ENCODE data around the gene CCND1. TPM values are rescaled to one million over a fixed set of nuclear protein-coding genes. Genes with fewer than 3 reads are reported as not detected.

Gene CCND1
- total RNA-seq, 2 experiments from 2014 or later: 0.44 TPM; not detected in 1

DNA sequence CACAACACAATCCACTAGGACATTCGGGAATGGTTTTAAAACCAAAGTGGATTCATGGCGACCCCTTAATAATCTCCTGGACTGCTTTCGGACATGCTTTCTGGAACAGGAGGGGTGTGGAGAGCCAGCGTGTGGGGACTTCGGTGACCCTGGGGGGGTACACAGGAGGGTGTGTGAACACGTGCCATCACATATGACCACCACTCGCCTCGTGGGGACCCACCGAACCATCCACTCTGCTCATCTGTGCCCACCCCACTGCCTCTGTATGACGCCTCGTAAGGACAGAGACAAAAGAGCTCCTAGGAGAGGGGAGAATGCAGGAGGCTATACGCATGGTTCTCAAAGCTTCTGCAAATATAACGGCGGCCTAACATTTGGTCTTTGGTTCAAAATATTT lies 25.3 kb downstream of the CCND1 start:
- Histone ChIP-seq H3K9me3 (ENCODE audit: low read length) (no peaks in the 10 kb centered on the region), H3K36me3 (ENCODE audit: insufficient read depth, low read length) (peaks cover 34% of the 10 kb centered on the region), H4K20me1 (ENCODE audit: insufficient read depth, low read length) (no peaks in the 10 kb centered on the region), H3K9me2 (ENCODE audit: insufficient read depth, low read length) (no peaks in the 10 kb centered on the region), H2AFZ (ENCODE audit: low read length) (no peak overlapping the region), H3K4me3 (ENCODE audit: low read depth, low read length, poor library complexity, severe bottlenecking) (no peak overlapping the region), H3K79me2 (ENCODE audit: insufficient read depth, low read depth, low read length) (no peaks in the 10 kb centered on the region), H3K4me2 (ENCODE audit: low read length) (no peak overlapping the region), H3K27ac (ENCODE audit: low read depth, low read length, poor library complexity, severe bottlenecking) (no peak overlapping the region), H3K4me1 (ENCODE audit: insufficient read depth, low read length, poor library complexity, severe bottlenecking) (peaks cover 4% of the 10 kb centered on the region)
- ChIA-PET POLR2A (interaction anchor here (0.6 kb wide), 1 partner anchor 864 kb away, joined by 4 read pairs; no protein-coding TSS in a partner anchor), CTCF (ENCODE audit: unreplicated experiment) (no interaction called here)
- no TSS peak for BruUV-seq (replicated peaks)
- TF ChIP-seq, protein P1, sequence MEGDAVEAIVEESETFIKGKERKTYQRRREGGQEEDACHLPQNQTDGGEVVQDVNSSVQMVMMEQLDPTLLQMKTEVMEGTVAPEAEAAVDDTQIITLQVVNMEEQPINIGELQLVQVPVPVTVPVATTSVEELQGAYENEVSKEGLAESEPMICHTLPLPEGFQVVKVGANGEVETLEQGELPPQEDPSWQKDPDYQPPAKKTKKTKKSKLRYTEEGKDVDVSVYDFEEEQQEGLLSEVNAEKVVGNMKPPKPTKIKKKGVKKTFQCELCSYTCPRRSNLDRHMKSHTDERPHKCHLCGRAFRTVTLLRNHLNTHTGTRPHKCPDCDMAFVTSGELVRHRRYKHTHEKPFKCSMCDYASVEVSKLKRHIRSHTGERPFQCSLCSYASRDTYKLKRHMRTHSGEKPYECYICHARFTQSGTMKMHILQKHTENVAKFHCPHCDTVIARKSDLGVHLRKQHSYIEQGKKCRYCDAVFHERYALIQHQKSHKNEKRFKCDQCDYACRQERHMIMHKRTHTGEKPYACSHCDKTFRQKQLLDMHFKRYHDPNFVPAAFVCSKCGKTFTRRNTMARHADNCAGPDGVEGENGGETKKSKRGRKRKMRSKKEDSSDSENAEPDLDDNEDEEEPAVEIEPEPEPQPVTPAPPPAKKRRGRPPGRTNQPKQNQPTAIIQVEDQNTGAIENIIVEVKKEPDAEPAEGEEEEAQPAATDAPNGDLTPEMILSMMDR (conservative IDR thresholded peaks at IDR 0.05; ENCODE audit: low read length): no peak
- no peak for TF ChIP-seq EZH2phosphoT487 (IDR thresholded peaks at IDR 0.05; ENCODE audit: borderline replicate concordance, low read depth, low read length)
- intact Hi-C loops (cut with micrococcal nuclease; ENCODE audit: unreplicated experiment): no loop called here
- no peak for DNase-seq (ENCODE audit: low spot score)

DNA sequence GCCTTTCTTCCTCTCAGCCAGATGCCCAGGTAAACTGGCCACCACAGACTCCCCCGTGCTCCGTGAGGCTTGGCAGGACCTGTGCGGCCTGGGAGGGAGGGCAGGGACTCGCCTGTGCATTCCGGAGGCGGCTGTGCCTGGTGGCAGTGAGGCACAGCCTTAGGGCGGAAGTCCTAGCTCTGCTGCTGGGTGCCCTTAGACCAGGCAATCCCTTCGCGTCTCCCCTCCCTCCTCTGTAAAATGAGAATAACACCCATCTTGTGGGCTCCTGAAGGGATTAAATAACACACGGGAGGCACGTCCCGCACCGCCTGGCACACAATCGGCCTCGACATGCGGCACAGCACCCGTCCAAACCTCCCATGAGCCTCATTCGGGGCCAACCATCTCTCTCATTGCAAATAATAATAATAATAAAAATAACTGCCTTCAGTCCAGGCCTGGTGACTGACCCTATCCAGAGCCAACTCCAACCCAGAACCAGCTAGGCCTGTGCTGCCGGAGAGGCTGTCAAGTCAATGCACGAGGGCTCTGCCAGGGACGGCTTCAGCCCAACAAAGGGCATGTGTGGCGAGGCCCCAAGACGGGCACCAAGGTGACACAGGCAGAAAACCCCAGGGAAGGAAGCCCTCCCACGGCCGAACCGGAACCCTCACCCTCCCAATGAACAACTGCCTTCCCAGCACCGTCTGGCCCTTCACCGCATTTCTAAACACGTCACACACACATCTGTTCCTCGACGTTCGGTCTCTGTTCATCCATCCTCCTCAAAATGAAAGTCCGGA lies 26.0 kb downstream of the CCND1 start:
- intact Hi-C loops (cut with micrococcal nuclease; ENCODE audit: unreplicated experiment): no loop called here
- TF ChIP-seq, protein P1 (conservative IDR thresholded peaks at IDR 0.05; ENCODE audit: low read length): no peak
- TF ChIP-seq EZH2phosphoT487 (IDR thresholded peaks at IDR 0.05; ENCODE audit: borderline replicate concordance, low read depth, low read length): no peak
- no peaks in the 10 kb centered on the region for H3K79me2 ChIP-seq (ENCODE audit: insufficient read depth, low read depth, low read length)
- no peak overlapping the region for H3K4me3 ChIP-seq (ENCODE audit: low read depth, low read length, poor library complexity, severe bottlenecking)
- no peaks in the 10 kb centered on the region for H3K9me2 ChIP-seq (ENCODE audit: insufficient read depth, low read length)
- no peaks in the 10 kb centered on the region for H4K20me1 ChIP-seq (ENCODE audit: insufficient read depth, low read length)
- no peaks in the 10 kb centered on the region for H3K9me3 ChIP-seq (ENCODE audit: low read length)
- H3K4me2 ChIP-seq (ENCODE audit: low read length): no peak overlapping the region
- POLR2A ChIA-PET: no interaction called here
- peaks cover 41% of the 10 kb centered on the region for H3K36me3 ChIP-seq (ENCODE audit: insufficient read depth, low read length)
- no peak overlapping the region for H3K27ac ChIP-seq (ENCODE audit: low read depth, low read length, poor library complexity, severe bottlenecking)
- CTCF ChIA-PET (ENCODE audit: unreplicated experiment): no interaction called here
- no TSS peak for BruUV-seq (replicated peaks)
- H3K4me1 ChIP-seq (ENCODE audit: insufficient read depth, low read length, poor library complexity, severe bottlenecking): peaks cover 4% of the 10 kb centered on the region
- DNase-seq (ENCODE audit: low spot score): no peak
- H2AFZ ChIP-seq (ENCODE audit: low read length): no peak overlapping the region

All from OCI-LY7 (cell line).